ENCODE measurements around the gene SLC4A1AP. TPM values are rescaled to one million over a fixed set of nuclear protein-coding genes. Genes with fewer than 3 reads are reported as not detected.

SLC4A1AP gene
- total RNA-seq, 1 donor from 2014 or later, result 19.6 TPM

GRCh38 chr2:27724905-27725701, 61.4 kb downstream of the SLC4A1AP start:
- no peak overlapping the region for H3K4me3 ChIP-seq
- no peaks in the 10 kb centered on the region for H3K9me3 ChIP-seq
- H3K36me3 ChIP-seq, result no peaks in the 10 kb centered on the region
- peak overlapping the region; percentile 57 for H3K27ac ChIP-seq
- intact Hi-C loops (cut with DNase I), result no loop called here
- TF ChIP-seq CTCF (IDR thresholded peaks at IDR 0.05), result no peak
- ATAC-seq (peak; percentile 22 to 23), DNase-seq (no peak)
- H3K27me3 ChIP-seq (ENCODE audit: low read depth), result no peaks in the 10 kb centered on the region
- peaks cover 56% of the 10 kb centered on the region for H3K4me1 ChIP-seq

- DNase-seq (no peak), ATAC-seq (peak; percentile 20 to 57)
- no peak for TF ChIP-seq CTCF (IDR thresholded peaks at IDR 0.05)
- H3K9me3 ChIP-seq, result no peaks in the 10 kb centered on the region
- no peaks in the 10 kb centered on the region for H3K27me3 ChIP-seq (ENCODE audit: low read depth)
- intact Hi-C loops (cut with DNase I), result no loop called here
- H3K4me3 ChIP-seq, result no peak overlapping the region
- no peak overlapping the region for H3K27ac ChIP-seq
- H3K4me1 ChIP-seq, result peaks cover 64% of the 10 kb centered on the region
- no peaks in the 10 kb centered on the region for H3K36me3 ChIP-seq
These were observed 63.6 kb downstream of the SLC4A1AP start for GRCh38 chr2:27727257-27727656.

GRCh38 chr2:27728081-27728858, 64.6 kb downstream of the SLC4A1AP start:
- Histone ChIP-seq H3K27ac (peak overlapping the region; percentile 59), H3K4me3 (no peak overlapping the region), H3K36me3 (no peaks in the 10 kb centered on the region), H3K27me3 (ENCODE audit: low read depth) (no peaks in the 10 kb centered on the region), H3K9me3 (no peaks in the 10 kb centered on the region), H3K4me1 (peaks cover 64% of the 10 kb centered on the region)
- DNase-seq (no peak), ATAC-seq (no peak)
- no peak for TF ChIP-seq CTCF (IDR thresholded peaks at IDR 0.05)
- intact Hi-C loops (cut with DNase I), result no loop called here

GRCh38 chr2:27729198-27729597, 65.5 kb downstream of the SLC4A1AP start:
- no peaks in the 10 kb centered on the region for H3K9me3 ChIP-seq
- no peak overlapping the region for H3K4me3 ChIP-seq
- intact Hi-C loops (cut with DNase I), result no loop called here
- no peaks in the 10 kb centered on the region for H3K36me3 ChIP-seq
- DNase-seq (no peak), ATAC-seq (no peak)
- H3K27me3 ChIP-seq (ENCODE audit: low read depth), result no peaks in the 10 kb centered on the region
- no peak overlapping the region for H3K27ac ChIP-seq
- TF ChIP-seq CTCF (IDR thresholded peaks at IDR 0.05), result no peak
- H3K4me1 ChIP-seq, result peaks cover 55% of the 10 kb centered on the region

GRCh38 chr2:27729614-27730013, 65.9 kb downstream of the SLC4A1AP start:
- Histone ChIP-seq H3K27ac (peak overlapping the region; percentile 66), H3K4me3 (no peak overlapping the region), H3K27me3 (ENCODE audit: low read depth) (no peaks in the 10 kb centered on the region), H3K9me3 (no peaks in the 10 kb centered on the region), H3K4me1 (peaks cover 52% of the 10 kb centered on the region), H3K36me3 (no peaks in the 10 kb centered on the region)
- ATAC-seq (no peak), DNase-seq (no peak)
- TF ChIP-seq CTCF (IDR thresholded peaks at IDR 0.05), result no peak
- intact Hi-C loops (cut with DNase I), result no loop called here
